Ishikawa (cell line): ENCODE results near the gene OR2A2.

Source experiments
- CEBPB ChIP-seq: IDR thresholded peaks from 2 replicates; pipeline ENCODE4 v1.6.1; 2012
- CREB1 ChIP-seq: IDR thresholded peaks from 2 replicates; pipeline ENCODE4 v1.6.1; 2012; ENCODE audit warnings: low read depth
- EGR1 ChIP-seq: IDR thresholded peaks from 2 replicates; pipeline ENCODE4 v1.6.1; 2012
- EP300 ChIP-seq: IDR thresholded peaks from 2 replicates; pipeline ENCODE4 v1.6.1; 2012; ENCODE audit warnings: borderline replicate concordance
- FOXM1 ChIP-seq: IDR thresholded peaks from 2 replicates; pipeline ENCODE4 v1.6.1; 2012; ENCODE audit warnings: low read depth, borderline replicate concordance
- MAX ChIP-seq: IDR thresholded peaks from 2 replicates; pipeline ENCODE4 v1.6.1; 2012
- NFIC ChIP-seq: IDR thresholded peaks from 2 replicates; pipeline ENCODE4 v1.6.1; 2012
- RAD21 ChIP-seq: IDR thresholded peaks from 2 replicates; pipeline ENCODE4 v1.6.1; 2012; ENCODE audit warnings: low read depth
- TAF1 ChIP-seq: IDR thresholded peaks from 2 replicates; pipeline ENCODE4 v1.6.1; 2012; ENCODE audit warnings: low read depth, mild to moderate bottlenecking
- TCF12 ChIP-seq: IDR thresholded peaks from 2 replicates; pipeline ENCODE4 v1.6.1; 2012; ENCODE audit warnings: low read depth
- TEAD4 ChIP-seq: IDR thresholded peaks from 2 replicates; pipeline ENCODE4 v1.6.1; 2012
- YY1 ChIP-seq: IDR thresholded peaks from 2 replicates; pipeline ENCODE4 v1.6.1; 2012; ENCODE audit warnings: low read depth
- ZBTB7A ChIP-seq: IDR thresholded peaks from 2 replicates; pipeline ENCODE4 v1.6.1; 2012; ENCODE audit warnings: low read depth
- TF ChIP-seq, protein P1 (sequence below): IDR thresholded peaks from 2 replicates; pipeline ENCODE4 v1.6.1; 2012; ENCODE audit warnings: low read depth, mild to moderate bottlenecking
- TF ChIP-seq, protein P2 (sequence below): IDR thresholded peaks from 2 replicates; pipeline ENCODE4 v1.6.1; 2012

The OR2A2 gene

DNA sequence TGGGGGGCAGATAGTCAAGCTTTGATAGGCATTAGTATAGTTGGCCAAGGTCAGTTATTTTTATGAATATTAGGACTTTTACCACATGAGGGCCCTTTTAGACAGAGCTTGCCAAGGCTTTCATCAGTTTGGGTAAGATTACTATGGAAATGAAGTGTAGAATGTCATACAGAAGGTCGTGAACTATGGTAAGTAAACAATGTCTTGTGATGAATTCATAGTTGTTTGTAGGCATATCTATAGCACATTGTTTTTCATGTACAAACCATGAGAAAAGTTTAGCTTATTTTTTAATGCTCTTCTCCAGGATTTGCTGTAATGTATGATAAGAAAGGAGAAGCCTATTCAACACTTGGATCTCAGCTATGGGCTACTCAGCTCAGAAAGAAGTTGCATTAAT, 4.3 kb downstream of the OR2A2 start:
- TF ChIP-seq TCF12: no peak
- TF ChIP-seq NFIC: no peak
- no peak for TF ChIP-seq RAD21
- no peak for TF ChIP-seq YY1
- TF ChIP-seq TEAD4: no peak

- TF ChIP-seq TEAD4: no peak
- TF ChIP-seq, protein P1, sequence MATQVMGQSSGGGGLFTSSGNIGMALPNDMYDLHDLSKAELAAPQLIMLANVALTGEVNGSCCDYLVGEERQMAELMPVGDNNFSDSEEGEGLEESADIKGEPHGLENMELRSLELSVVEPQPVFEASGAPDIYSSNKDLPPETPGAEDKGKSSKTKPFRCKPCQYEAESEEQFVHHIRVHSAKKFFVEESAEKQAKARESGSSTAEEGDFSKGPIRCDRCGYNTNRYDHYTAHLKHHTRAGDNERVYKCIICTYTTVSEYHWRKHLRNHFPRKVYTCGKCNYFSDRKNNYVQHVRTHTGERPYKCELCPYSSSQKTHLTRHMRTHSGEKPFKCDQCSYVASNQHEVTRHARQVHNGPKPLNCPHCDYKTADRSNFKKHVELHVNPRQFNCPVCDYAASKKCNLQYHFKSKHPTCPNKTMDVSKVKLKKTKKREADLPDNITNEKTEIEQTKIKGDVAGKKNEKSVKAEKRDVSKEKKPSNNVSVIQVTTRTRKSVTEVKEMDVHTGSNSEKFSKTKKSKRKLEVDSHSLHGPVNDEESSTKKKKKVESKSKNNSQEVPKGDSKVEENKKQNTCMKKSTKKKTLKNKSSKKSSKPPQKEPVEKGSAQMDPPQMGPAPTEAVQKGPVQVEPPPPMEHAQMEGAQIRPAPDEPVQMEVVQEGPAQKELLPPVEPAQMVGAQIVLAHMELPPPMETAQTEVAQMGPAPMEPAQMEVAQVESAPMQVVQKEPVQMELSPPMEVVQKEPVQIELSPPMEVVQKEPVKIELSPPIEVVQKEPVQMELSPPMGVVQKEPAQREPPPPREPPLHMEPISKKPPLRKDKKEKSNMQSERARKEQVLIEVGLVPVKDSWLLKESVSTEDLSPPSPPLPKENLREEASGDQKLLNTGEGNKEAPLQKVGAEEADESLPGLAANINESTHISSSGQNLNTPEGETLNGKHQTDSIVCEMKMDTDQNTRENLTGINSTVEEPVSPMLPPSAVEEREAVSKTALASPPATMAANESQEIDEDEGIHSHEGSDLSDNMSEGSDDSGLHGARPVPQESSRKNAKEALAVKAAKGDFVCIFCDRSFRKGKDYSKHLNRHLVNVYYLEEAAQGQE: no peak
- TF ChIP-seq EGR1: no peak
- no peak for TF ChIP-seq EP300
- TF ChIP-seq CEBPB: no peak
Observed at GRCh38 chr7:144118341-144118740, 9.0 kb downstream of the OR2A2 start.

- no peak for TF ChIP-seq EP300
- no peak for TF ChIP-seq TCF12
- no peak for TF ChIP-seq NFIC
- TF ChIP-seq, protein P1: no peak
- TF ChIP-seq FOXM1: no peak
Observed at GRCh38 chr7:144122876-144123275, 13.5 kb downstream of the OR2A2 start, which contains the start of gene OR2A14. TSS of gene OR2A14 (plus strand) at chr7:144123176. CDS start at chr7:144129113, 5,937 bp downstream.

DNA sequence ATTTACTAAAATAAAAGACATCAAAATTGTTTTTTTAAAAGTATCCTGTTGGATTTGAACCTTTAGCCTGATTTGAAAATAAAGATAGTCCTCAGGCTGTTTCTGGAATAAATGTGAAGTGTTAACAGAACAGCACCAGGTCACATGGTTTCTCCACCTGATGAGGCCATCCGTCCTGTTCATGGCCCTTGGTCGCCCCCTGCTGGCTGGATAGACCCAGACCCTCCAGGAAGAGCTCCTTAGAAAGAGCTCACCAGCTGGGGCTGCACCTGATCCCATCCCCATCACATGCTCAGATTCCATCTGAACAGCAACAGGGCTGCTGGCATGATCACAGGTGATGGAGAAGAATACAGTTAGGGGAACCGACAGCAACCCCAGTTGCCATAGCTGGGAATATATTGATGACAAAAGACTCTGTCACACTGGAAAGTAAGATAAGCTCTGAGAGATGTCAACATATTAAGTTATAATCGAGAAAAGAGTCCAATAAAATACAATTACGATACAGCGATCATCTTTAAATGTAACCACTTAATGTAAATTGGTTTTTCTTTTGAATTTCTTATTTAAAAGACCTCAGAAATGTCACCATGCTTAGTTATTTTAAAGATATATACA, 18.4 kb downstream of the OR2A2 start:
- TF ChIP-seq RAD21 (peak; percentile 86), MAX (peak; percentile 48), CREB1 (no peak), TAF1 (no peak), EP300 (no peak), ZBTB7A (no peak), EGR1 (no peak), NFIC (no peak), TCF12 (no peak), FOXM1 (no peak), CEBPB (no peak), YY1 (no peak), TEAD4 (no peak)
- TF ChIP-seq, protein P2, sequence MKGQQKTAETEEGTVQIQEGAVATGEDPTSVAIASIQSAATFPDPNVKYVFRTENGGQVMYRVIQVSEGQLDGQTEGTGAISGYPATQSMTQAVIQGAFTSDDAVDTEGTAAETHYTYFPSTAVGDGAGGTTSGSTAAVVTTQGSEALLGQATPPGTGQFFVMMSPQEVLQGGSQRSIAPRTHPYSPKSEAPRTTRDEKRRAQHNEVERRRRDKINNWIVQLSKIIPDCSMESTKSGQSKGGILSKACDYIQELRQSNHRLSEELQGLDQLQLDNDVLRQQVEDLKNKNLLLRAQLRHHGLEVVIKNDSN: peak; percentile 93
- TF ChIP-seq, protein P1: no peak

GRCh38 chr7:144130730-144131129, 21.3 kb downstream of the OR2A2 start:
- no peak for TF ChIP-seq TEAD4
- TF ChIP-seq EP300: no peak
- no peak for TF ChIP-seq TAF1
- no peak for TF ChIP-seq MAX
- no peak for TF ChIP-seq TCF12
- TF ChIP-seq, protein P2: no peak
- no peak for TF ChIP-seq CEBPB
- TF ChIP-seq ZBTB7A: no peak
- no peak for TF ChIP-seq FOXM1
- TF ChIP-seq CREB1: no peak
- no peak for TF ChIP-seq EGR1
- no peak for TF ChIP-seq YY1
- TF ChIP-seq RAD21: no peak
- TF ChIP-seq, protein P1: no peak
- no peak for TF ChIP-seq NFIC
